ENCODE measurements around the gene DNMT1. TPM values are rescaled to one million over a fixed set of nuclear protein-coding genes. Genes with fewer than 3 reads are reported as not detected.

Gene DNMT1
- total RNA-seq, 2 donors from 2014 or later = 163 to 189 TPM

- Histone ChIP-seq H3K4me3 (ENCODE audit: low read length) (no peak overlapping the region), H3K27ac (ENCODE audit: low read depth, low read length) (no peak overlapping the region), H3K36me3 (ENCODE audit: control insufficient read depth, insufficient read depth, low read length) (peaks cover 15% of the 10 kb centered on the region), H3K9me3 (ENCODE audit: control insufficient read depth, low read length) (no peaks in the 10 kb centered on the region), H3K4me1 (ENCODE audit: control insufficient read depth, insufficient read depth, low read length) (no peaks in the 10 kb centered on the region), H3K9ac (ENCODE audit: extremely low read depth, low read length, poor library complexity, severe bottlenecking) (no peak overlapping the region), H3K27me3 (ENCODE audit: control insufficient read depth, insufficient read depth, low read length, poor library complexity, severe bottlenecking) (no peaks in the 10 kb centered on the region)
- Mint-ChIP-seq H3K27ac (no peak overlapping the region), H3K27me3 (ENCODE audit: insufficient read depth) (no peaks in the 10 kb centered on the region), H3K9me3 (peaks cover 4% of the 10 kb centered on the region), H3K36me3 (ENCODE audit: low read depth) (peaks cover 18% of the 10 kb centered on the region), H3K4me1 (no peaks in the 10 kb centered on the region), H3K4me3 (no peak overlapping the region)
- no peak for DNase-seq
- 89 to 100% methylated on average over 1 to 3 of the region's 4 CpGs for WGBS, 2 experiments (ENCODE audit: insufficient coverage in 1 of 2, insufficient read length in 1 of 2)
- TF ChIP-seq CTCF (conservative IDR thresholded peaks at IDR 0.05) = no peak
These were observed 68.5 kb downstream of the DNMT1 start for GRCh38 chr19:10126213-10126639.

- Mint-ChIP-seq H3K4me3 (no peak overlapping the region), H3K27me3 (ENCODE audit: insufficient read depth) (no peaks in the 10 kb centered on the region), H3K36me3 (ENCODE audit: low read depth) (peaks cover 14% of the 10 kb centered on the region), H3K4me1 (no peaks in the 10 kb centered on the region), H3K27ac (no peak overlapping the region), H3K9me3 (peaks cover 4% of the 10 kb centered on the region)
- Histone ChIP-seq H3K9me3 (ENCODE audit: control insufficient read depth, low read length) (no peaks in the 10 kb centered on the region), H3K27me3 (ENCODE audit: control insufficient read depth, insufficient read depth, low read length, poor library complexity, severe bottlenecking) (no peaks in the 10 kb centered on the region), H3K27ac (ENCODE audit: low read depth, low read length) (no peak overlapping the region), H3K36me3 (ENCODE audit: control insufficient read depth, insufficient read depth, low read length) (peaks cover 11% of the 10 kb centered on the region), H3K4me1 (ENCODE audit: control insufficient read depth, insufficient read depth, low read length) (no peaks in the 10 kb centered on the region), H3K9ac (ENCODE audit: extremely low read depth, low read length, poor library complexity, severe bottlenecking) (no peak overlapping the region), H3K4me3 (ENCODE audit: low read length) (no peak overlapping the region)
- DNase-seq = no peak
- WGBS, 2 experiments (ENCODE audit: insufficient coverage in 1 of 2, insufficient read length in 1 of 2) = 85 to 88% methylated on average over 5 to 7 of the region's 7 CpGs
- no peak for TF ChIP-seq CTCF (conservative IDR thresholded peaks at IDR 0.05)
These were observed 70.3 kb downstream of the DNMT1 start for GRCh38 chr19:10124429-10124828.

- Mint-ChIP-seq H3K9me3 (peaks cover 4% of the 10 kb centered on the region), H3K4me3 (no peak overlapping the region), H3K36me3 (ENCODE audit: low read depth) (peaks cover 18% of the 10 kb centered on the region), H3K27ac (no peak overlapping the region), H3K27me3 (ENCODE audit: insufficient read depth) (no peaks in the 10 kb centered on the region), H3K4me1 (no peaks in the 10 kb centered on the region)
- Histone ChIP-seq H3K27ac (ENCODE audit: low read depth, low read length) (no peak overlapping the region), H3K9me3 (ENCODE audit: control insufficient read depth, low read length) (no peaks in the 10 kb centered on the region), H3K9ac (ENCODE audit: extremely low read depth, low read length, poor library complexity, severe bottlenecking) (no peak overlapping the region), H3K4me3 (ENCODE audit: low read length) (no peak overlapping the region), H3K36me3 (ENCODE audit: control insufficient read depth, insufficient read depth, low read length) (peaks cover 19% of the 10 kb centered on the region), H3K27me3 (ENCODE audit: control insufficient read depth, insufficient read depth, low read length, poor library complexity, severe bottlenecking) (no peaks in the 10 kb centered on the region), H3K4me1 (ENCODE audit: control insufficient read depth, insufficient read depth, low read length) (no peaks in the 10 kb centered on the region)
- no peak for TF ChIP-seq CTCF (conservative IDR thresholded peaks at IDR 0.05)
- WGBS, 2 experiments (ENCODE audit: insufficient coverage in 1 of 2, insufficient read length in 1 of 2) = 96% methylated on average over 6 of the region's 6 CpGs; no CpG with 5 or more reads in 1 of the 2 experiments
- DNase-seq = no peak
These were observed 72.7 kb downstream of the DNMT1 start for GRCh38 chr19:10122045-10122444.
